SU-DHL-6 (cell line): ENCODE data around the gene SMAD3.

Source experiments
- CTCF ChIP-seq: fragments of 200-600 bp; sonication (generic); IDR thresholded peaks from one replicate; pipeline ENCODE4 v1.5.1; 2017; ENCODE audit warnings: antibody characterized with exemption, mild to moderate bottlenecking, low read length, moderate library complexity; ENCODE audit not compliant: insufficient read depth, poor library complexity, severe bottlenecking
- EZH2phosphoT487 ChIP-seq: fragments of 200-600 bp; sonication (generic), shearing (Covaris generic); conservative IDR thresholded peaks from 2 replicates; pipeline ENCODE4 v1.6.1; 2018; ENCODE audit warnings: mild to moderate bottlenecking, antibody characterized with exemption, low read length, moderate library complexity, mixed read lengths

- TF ChIP-seq CTCF (no peak), EZH2phosphoT487 (no peak)
Observed at GRCh38 chr15:67172172-67172571, 106.8 kb downstream of the SMAD3 start.
